Upper lobe of left lung (tissue), 6 donors: ENCODE data around the gene IL23R. TPM values are rescaled to one million over a fixed set of nuclear protein-coding genes. Genes with fewer than 3 reads are reported as not detected.

ENCODE experiments used
- ATAC-seq, 2 donors: fragments of 200-7000 bp; cut with Tn5 transposase; one replicate each; pipeline ENCODE4 v1.9.1; 2022; ENCODE audit warnings: mild to moderate bottlenecking in 2 of 2, moderate library complexity in 2 of 2; ENCODE audit not compliant: low FRiP score in 2 of 2
- DNase-seq, 2 donors: peaks; one replicate each; pipeline ENCODE4 v3.0.0-alpha.2; 2019 to 2020
- H3K27ac ChIP-seq, 4 donors: fragments of 200-600 bp; sonication (generic); one replicate each; pipeline ENCODE4 v1.5.1; 2016 to 2019
- H3K27me3 ChIP-seq, 4 donors: fragments of 200-600 bp; sonication (generic); one replicate each; pipeline ENCODE4 v1.5.1; 2017 to 2019
- H3K36me3 ChIP-seq, 4 donors: fragments of 200-600 bp; sonication (generic); one replicate each; pipeline ENCODE4 v1.5.1; 2016 to 2019
- H3K4me1 ChIP-seq, 4 donors: fragments of 200-600 bp; sonication (generic); one replicate each; pipeline ENCODE4 v1.5.1; 2018 to 2019
- H3K4me3 ChIP-seq, 4 donors: fragments of 200-600 bp; sonication (generic); one replicate each; pipeline ENCODE4 v1.5.1; 2017 to 2019; ENCODE audit warnings: mild to moderate bottlenecking in 2 of 4, moderate library complexity in 1 of 4
- H3K9me3 ChIP-seq, 4 donors: fragments of 200-600 bp; sonication (generic); one replicate each; pipeline ENCODE4 v1.5.1; 2018 to 2019
- CTCF ChIP-seq, 6 experiments: fragments of 450-650 bp in 4 of 6; fragments of 200-600 bp in 2 of 6; sonication (generic) in 2 of 6; IDR thresholded peaks; one replicate each; pipeline ENCODE4 v1.5.1; 2016 to 2019; ENCODE audit warnings: antibody characterized with exemption in 6 of 6
- EP300 ChIP-seq, 4 donors: sonication (generic); formaldehyde crosslinking; IDR thresholded peaks; one replicate each; pipeline ENCODE4 v1.5.1; 2017; ENCODE audit warnings: antibody characterized with exemption in 4 of 4, control low read depth in 2 of 4
- POLR2A ChIP-seq, 4 donors: fragments of 450-650 bp; IDR thresholded peaks; one replicate each; pipeline ENCODE4 v1.5.1; 2016 to 2017; ENCODE audit warnings: antibody characterized with exemption in 4 of 4, mild to moderate bottlenecking in 2 of 4
- POLR2AphosphoS5 ChIP-seq, 2 donors: sonication (generic); formaldehyde crosslinking; IDR thresholded peaks; one replicate each; pipeline ENCODE4 v1.5.1; 2017; ENCODE audit warnings: antibody characterized with exemption in 2 of 2
- WGBS, 2 donors: methylation state at CpG; one replicate each; pipeline ENCODE4 v1.1.5; 2017 to 2018; 5-methylcytosine and 5-hydroxymethylcytosine counted together
- total RNA-seq, 6 donors: library from RNA; depleted of rRNA in 4 of 6; stranded (reverse); fragments of >200 nt in 4 of 6; gene quantifications; one replicate each; pipeline versions ENCODE4 v1.1.0 to v1.2.1, GENCODE V29; 2016 to 2021
- donor health status: DM: no; HTN: no; CAD: no; lungs with moderate emphysema.
- donor health status: DM: no; HTN: yes; CAD: no; lungs with severe emphysema.

IL23R gene
- total RNA-seq, 6 donors from 2014 or later = 0.29 to 0.79 (median 0.37) TPM; not detected in 2

DNA sequence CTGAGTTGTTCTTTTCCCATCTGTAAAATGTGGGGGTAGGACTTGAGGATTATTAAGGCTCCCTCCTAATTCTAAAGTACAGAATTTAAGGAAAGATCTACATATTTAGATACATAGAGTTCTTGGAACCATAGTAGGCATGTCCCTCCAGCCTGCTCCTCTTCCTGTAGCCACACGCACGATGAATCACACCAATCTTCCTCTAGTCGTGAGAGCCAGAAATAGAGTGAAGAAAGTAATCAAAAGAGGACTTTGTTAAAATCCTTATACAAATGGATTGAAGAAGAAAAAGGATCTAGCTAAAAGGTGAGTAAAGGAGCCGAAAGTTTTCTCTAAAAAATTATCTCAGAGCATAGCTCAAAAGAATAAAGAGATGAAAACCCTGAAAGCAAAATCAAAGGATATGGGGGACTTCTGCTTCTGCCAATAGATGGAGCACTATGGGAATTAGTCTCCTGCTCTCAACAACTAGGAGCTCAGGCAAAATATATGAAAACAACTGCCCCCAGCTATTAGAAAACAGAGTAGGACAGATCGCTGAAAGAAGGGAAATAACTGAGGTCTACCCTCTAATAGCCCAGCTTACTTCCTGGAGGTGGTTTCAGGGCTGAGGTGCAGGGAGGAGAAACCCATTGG is 40.0 kb upstream of the IL23R start:
- no peak for TF ChIP-seq EP300 (IDR thresholded peaks at IDR 0.05)
- no peak for TF ChIP-seq CTCF (IDR thresholded peaks at IDR 0.05)
- no peak for TF ChIP-seq POLR2A (IDR thresholded peaks at IDR 0.05)
- TF ChIP-seq POLR2AphosphoS5 (IDR thresholded peaks at IDR 0.05) = no peak
- Histone ChIP-seq H3K27me3 (no peaks in the 10 kb centered on the region), H3K36me3 (no peaks in the 10 kb centered on the region), H3K4me1 (no peaks in the 10 kb centered on the region), H3K27ac (no peak overlapping the region), H3K9me3 (no peaks in the 10 kb centered on the region), H3K4me3 (no peak overlapping the region)
- ATAC-seq (no peak), DNase-seq (no peak)
- 67 to 73% methylated on average over 5 of the region's 5 CpGs for whole genome bisulfite sequencing, 2 donors

- TF ChIP-seq POLR2AphosphoS5 (IDR thresholded peaks at IDR 0.05) (no peak), EP300 (IDR thresholded peaks at IDR 0.05) (no peak), CTCF (IDR thresholded peaks at IDR 0.05) (no peak), POLR2A (IDR thresholded peaks at IDR 0.05) (no peak)
- no peaks in the 10 kb centered on the region for H3K4me1 ChIP-seq
- DNase-seq = no peak
- H3K4me3 ChIP-seq = no peak overlapping the region
- H3K36me3 ChIP-seq = no peaks in the 10 kb centered on the region
- ATAC-seq = no peak
- H3K9me3 ChIP-seq = no peaks in the 10 kb centered on the region
- WGBS, 2 donors = 79 to 83% methylated on average over 1 of the region's 1 CpG
- no peaks in the 10 kb centered on the region for H3K27me3 ChIP-seq
- no peak overlapping the region for H3K27ac ChIP-seq
These were observed 39.3 kb upstream of the IL23R start for GRCh38 chr1:67126974-67127373.

DNA sequence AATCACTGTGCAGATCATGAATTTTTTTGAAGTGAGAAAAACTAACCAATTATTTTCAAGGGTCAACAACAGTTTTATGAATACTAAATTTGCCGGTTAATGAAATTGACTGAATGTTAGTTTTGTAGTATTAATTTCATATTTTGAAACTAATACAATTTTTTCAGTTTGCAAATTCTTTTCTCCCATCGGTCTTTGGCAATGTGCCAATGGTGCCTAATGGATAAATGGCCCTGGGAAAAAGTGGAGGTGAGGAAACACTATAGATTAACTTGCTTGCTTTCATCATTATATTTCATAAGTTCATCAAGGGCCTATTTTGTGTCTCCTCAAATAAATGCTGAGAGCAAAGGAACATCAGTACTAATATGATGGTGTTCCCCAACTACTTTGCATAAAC is 35.6 kb upstream of the IL23R start:
- no peaks in the 10 kb centered on the region for H3K36me3 ChIP-seq
- H3K4me3 ChIP-seq = no peak overlapping the region
- no peak overlapping the region for H3K27ac ChIP-seq
- no peaks in the 10 kb centered on the region for H3K27me3 ChIP-seq
- TF ChIP-seq POLR2A (IDR thresholded peaks at IDR 0.05) = no peak
- TF ChIP-seq POLR2AphosphoS5 (IDR thresholded peaks at IDR 0.05) = no peak
- no peak for TF ChIP-seq CTCF (IDR thresholded peaks at IDR 0.05)
- no peak for TF ChIP-seq EP300 (IDR thresholded peaks at IDR 0.05)
- DNase-seq (no peak), ATAC-seq (no peak)
- peaks cover 4 to 12% (median 7%) of the 10 kb centered on the region in 4 donors for H3K4me1 ChIP-seq
- 64 to 65% methylated on average over 2 of the region's 2 CpGs for WGBS, 2 donors
- H3K9me3 ChIP-seq = no peaks in the 10 kb centered on the region

DNA sequence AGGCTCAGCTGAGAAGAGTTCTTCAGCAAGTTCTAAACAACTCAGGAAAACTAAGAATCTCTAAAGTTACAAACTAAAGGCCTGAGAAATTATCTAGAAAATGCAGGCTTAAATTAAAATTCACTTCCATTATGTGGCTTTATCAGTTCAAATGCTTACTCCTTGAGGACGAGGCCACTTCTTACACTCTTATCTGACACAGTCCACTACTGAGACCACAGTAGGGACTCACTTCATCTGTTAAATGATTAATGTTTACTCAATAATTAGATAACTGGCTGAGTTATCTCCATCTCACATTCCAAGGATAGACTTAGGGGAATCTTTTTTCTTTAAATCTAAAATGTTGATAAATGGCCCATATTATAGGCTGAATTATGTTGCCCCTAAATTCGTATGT is 33.1 kb upstream of the IL23R start:
- Histone ChIP-seq H3K27ac (no peak overlapping the region), H3K4me1 (peaks cover 4 to 12% (median 7%) of the 10 kb centered on the region in 4 donors), H3K4me3 (no peak overlapping the region), H3K9me3 (no peaks in the 10 kb centered on the region), H3K36me3 (no peaks in the 10 kb centered on the region), H3K27me3 (no peaks in the 10 kb centered on the region)
- DNase-seq (no peak), ATAC-seq (no peak)
- TF ChIP-seq EP300 (IDR thresholded peaks at IDR 0.05) = no peak
- no peak for TF ChIP-seq POLR2A (IDR thresholded peaks at IDR 0.05)
- no peak for TF ChIP-seq POLR2AphosphoS5 (IDR thresholded peaks at IDR 0.05)
- TF ChIP-seq CTCF (IDR thresholded peaks at IDR 0.05) = no peak
- WGBS, 2 donors = 82 to 85% methylated on average over 2 of the region's 2 CpGs

DNA sequence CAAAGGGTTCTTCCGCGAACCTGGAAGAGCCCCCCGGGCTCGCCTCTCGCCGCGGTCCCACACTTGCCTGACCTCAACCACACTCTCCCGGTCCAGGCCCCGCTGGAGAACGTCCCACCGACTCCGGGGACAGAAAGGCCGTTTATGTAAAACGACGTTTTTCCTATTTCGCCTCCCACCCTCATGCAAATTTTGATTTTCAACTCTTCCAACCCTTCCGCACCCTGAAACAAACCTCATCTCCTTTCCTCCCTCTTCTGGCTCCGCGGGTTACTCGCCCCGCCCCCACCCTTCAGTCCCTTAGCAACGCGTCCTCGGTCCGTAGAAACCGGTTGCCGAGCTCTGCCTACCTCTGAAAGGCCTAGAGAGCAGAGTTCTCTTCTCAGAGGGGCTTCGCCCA is 31.6 kb upstream of the IL23R start, which contains the start of gene C1orf141:
TSS of gene C1orf141 (minus strand) at position 276 of the 400 bp plus-strand sequence. CDS start 7,730 bp downstream, outside the sequence.
- no peaks in the 10 kb centered on the region for H3K27me3 ChIP-seq
- H3K27ac ChIP-seq = no peak within 1 kb of the TSS
- TF ChIP-seq POLR2A (IDR thresholded peaks at IDR 0.05) (no peak), EP300 (IDR thresholded peaks at IDR 0.05) (no peak), CTCF (IDR thresholded peaks at IDR 0.05) (no peak), POLR2AphosphoS5 (IDR thresholded peaks at IDR 0.05) (no peak)
- 15 to 21% methylated on average over 28 of the region's 28 CpGs for WGBS, 2 donors
- DNase-seq = peak in 1 of 2 donors; percentile 38
- no peaks in the 10 kb centered on the region for H3K9me3 ChIP-seq
- H3K4me1 ChIP-seq = peaks cover 4 to 12% (median 7%) of the 10 kb centered on the region in 4 donors
- H3K4me3 ChIP-seq = peak within 1 kb of the TSS in 3 of 4 donors; percentile 9 to 30 (median 11)
- peak in 1 of 2 donors; percentile 67 for ATAC-seq
- no peaks in the 10 kb centered on the region for H3K36me3 ChIP-seq
